ENCODE measurements around the gene VPS8.

Gene VPS8, protein sequence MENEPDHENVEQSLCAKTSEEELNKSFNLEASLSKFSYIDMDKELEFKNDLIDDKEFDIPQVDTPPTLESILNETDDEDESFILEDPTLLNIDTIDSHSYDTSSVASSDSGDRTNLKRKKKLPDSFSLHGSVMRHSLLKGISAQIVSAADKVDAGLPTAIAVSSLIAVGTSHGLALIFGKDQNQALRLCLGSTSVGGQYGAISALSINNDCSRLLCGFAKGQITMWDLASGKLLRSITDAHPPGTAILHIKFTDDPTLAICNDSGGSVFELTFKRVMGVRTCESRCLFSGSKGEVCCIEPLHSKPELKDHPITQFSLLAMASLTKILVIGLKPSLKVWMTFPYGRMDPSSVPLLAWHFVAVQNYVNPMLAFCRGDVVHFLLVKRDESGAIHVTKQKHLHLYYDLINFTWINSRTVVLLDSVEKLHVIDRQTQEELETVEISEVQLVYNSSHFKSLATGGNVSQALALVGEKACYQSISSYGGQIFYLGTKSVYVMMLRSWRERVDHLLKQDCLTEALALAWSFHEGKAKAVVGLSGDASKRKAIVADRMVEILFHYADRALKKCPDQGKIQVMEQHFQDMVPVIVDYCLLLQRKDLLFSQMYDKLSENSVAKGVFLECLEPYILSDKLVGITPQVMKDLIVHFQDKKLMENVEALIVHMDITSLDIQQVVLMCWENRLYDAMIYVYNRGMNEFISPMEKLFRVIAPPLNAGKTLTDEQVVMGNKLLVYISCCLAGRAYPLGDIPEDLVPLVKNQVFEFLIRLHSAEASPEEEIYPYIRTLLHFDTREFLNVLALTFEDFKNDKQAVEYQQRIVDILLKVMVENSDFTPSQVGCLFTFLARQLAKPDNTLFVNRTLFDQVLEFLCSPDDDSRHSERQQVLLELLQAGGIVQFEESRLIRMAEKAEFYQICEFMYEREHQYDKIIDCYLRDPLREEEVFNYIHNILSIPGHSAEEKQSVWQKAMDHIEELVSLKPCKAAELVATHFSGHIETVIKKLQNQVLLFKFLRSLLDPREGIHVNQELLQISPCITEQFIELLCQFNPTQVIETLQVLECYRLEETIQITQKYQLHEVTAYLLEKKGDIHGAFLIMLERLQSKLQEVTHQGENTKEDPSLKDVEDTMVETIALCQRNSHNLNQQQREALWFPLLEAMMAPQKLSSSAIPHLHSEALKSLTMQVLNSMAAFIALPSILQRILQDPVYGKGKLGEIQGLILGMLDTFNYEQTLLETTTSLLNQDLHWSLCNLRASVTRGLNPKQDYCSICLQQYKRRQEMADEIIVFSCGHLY (N-terminal part only)

DNA sequence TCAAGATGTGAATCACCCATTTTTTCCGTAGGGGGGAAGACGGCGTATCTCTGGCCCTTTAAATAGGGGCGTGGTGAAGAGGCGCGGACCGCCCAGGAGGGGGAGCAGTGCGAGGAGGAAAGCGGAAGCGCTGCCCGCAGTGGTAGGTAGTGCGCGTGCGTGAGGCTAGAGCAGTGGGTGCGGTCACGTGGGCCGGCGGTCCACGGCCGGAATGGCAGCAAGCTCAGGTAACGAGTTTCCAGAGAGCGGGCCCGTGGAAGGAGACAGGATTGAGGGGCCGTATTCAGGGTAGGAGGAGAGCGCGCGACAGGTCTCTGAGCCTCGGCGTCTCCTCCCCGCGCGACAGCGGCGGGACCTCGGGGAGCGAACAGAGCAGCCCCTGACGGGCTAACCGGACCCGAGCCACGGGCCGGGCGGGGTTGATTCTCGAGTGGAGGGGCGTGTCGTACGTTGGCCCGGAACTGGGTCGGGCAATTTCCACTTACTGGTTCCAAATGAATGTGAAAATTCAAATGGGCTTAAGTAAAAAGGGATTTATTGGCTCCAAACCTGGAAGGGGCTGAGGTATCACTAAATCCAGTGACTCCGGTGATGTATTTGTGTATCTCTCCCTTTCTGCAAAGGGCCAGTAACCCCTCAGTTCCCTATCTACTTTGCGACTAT, at the start of gene VPS8:
VPS8 (plus strand) TSS at position 168 of the 663 bp plus-strand sequence. CDS start 12,467 bp downstream, outside the sequence.
- DNase-seq (ENCODE audit: low read depth in 2 of 2), result peak; percentile 96 to 97
- H3K4me3 ChIP-seq (replicated peaks in 1 of 2; ENCODE audit: low read depth in 2 of 2, low read length in 2 of 2), result peak within 1 kb of the TSS; percentile 86 to 93
- TF ChIP-seq, protein P1, sequence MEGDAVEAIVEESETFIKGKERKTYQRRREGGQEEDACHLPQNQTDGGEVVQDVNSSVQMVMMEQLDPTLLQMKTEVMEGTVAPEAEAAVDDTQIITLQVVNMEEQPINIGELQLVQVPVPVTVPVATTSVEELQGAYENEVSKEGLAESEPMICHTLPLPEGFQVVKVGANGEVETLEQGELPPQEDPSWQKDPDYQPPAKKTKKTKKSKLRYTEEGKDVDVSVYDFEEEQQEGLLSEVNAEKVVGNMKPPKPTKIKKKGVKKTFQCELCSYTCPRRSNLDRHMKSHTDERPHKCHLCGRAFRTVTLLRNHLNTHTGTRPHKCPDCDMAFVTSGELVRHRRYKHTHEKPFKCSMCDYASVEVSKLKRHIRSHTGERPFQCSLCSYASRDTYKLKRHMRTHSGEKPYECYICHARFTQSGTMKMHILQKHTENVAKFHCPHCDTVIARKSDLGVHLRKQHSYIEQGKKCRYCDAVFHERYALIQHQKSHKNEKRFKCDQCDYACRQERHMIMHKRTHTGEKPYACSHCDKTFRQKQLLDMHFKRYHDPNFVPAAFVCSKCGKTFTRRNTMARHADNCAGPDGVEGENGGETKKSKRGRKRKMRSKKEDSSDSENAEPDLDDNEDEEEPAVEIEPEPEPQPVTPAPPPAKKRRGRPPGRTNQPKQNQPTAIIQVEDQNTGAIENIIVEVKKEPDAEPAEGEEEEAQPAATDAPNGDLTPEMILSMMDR (IDR thresholded peaks at IDR 0.05; ENCODE audit: low read depth, low read length), result peak; percentile 51

DNA sequence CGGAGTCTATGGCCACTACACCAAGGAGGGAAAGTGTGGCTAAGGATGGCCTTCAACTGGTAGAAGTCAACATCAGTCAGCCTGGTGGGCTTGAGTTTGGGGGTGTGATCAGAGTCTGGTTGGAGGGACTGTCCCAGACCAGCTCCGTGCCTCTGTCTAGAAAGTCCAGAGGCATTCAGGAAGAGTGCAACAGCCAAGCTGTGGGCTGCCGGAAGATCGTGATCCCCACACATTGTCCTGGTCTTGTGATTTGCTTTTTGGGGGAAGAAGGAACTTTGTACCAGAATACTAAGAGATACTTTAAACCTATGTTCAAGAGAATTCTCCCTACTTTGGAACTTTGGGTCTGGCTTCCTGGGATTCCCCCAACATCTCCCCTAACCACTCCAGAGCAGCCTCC, 47.8 kb upstream of the VPS8 start:
- DNase-seq (ENCODE audit: low read depth in 2 of 2), result no peak
- H3K4me3 ChIP-seq (replicated peaks in 1 of 2; ENCODE audit: low read depth in 2 of 2, low read length in 2 of 2), result no peak overlapping the region
- TF ChIP-seq, protein P1 (IDR thresholded peaks at IDR 0.05; ENCODE audit: low read depth, low read length), result no peak

DNA sequence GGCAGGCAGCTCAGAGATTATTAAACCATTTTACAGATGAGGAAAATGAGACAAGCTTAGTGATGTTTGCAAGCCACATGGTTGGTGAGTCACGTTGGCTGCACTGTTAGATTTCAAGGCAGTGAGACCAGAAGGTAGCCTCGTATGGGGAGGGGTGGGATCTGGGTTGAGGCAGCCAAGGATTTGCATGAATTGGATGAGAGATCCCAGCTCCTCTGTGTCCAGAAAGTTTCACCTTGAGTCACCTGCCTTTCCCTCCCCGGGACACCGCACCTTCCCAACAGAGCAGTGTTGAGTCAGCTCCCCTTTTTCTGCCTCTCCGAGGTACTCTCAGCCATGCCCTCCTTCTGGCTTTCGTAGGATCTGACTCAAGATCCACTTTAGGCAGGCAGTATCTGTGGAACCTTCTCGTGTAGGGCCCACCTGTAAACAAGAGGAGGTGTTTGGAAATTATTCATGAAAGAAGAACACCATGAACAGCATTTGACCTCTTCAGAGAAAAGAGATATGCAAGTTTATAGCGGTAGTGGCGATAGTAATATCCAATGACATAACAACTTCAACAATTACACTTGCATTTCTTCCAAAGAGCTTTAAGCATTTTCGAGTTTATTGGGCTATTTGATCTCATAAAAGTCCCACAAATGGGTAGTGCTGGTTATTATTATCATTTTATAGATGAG, 46.8 kb upstream of the VPS8 start:
- DNase-seq (ENCODE audit: low read depth in 2 of 2), result no peak

DNA sequence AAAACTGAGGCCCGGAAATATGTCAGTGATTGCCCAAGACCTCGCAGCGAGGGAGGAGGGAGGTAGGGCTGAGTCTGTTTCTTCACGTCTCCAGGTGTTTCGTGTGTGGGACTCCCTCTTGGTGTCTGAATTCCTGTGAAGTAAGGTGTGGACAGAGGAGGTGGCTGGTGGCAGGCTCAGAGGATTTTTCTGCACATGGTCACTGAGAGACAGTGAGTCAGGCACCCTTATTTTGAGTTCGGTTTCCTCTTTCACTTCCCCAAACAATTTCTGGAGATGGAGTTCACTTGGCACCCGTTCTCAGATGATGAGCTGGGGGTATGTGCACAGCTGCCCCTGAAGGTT, 46.3 kb upstream of the VPS8 start:
- DNase-seq (ENCODE audit: low read depth in 2 of 2), result no peak

More for the DNA sequence above, 46.8 kb upstream of the VPS8 start:
- TF ChIP-seq, protein P1 (IDR thresholded peaks at IDR 0.05; ENCODE audit: low read depth, low read length), result no peak
- no peak overlapping the region for H3K4me3 ChIP-seq (replicated peaks in 1 of 2; ENCODE audit: low read depth in 2 of 2, low read length in 2 of 2)

DNA sequence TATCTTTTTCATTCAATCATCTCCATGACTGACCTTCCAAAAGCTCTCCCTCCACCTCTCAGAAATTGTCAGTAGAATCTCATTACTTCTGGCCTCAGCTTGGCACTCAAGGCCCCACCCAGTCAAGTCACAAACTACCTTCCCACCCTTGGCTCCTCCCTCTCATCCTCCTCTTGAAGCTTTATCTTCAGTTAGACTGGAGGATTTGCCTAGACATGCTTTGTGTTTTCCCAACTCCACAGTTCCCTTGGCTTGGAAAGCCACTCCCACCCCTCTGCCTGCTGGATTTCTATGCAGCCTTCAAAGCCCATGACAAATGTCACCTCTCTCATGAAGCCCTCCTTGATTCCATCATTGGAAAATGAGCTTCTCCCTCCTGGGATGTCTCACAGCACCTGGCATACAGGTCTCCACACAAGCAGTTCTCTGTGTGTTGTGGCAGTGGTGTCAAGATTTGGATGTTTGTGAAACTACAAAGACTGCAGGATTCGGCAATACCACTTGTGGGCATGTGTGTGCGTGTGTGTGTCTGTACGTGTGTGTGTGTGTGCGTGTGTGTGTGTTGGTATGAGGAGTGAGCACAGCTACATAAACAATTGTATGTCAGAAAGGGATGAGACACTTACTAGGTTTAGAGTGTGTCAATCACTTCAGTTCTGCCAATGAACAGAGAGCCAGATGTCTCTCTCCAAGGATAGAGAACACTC, 45.3 kb upstream of the VPS8 start:
- H3K4me3 ChIP-seq (replicated peaks in 1 of 2; ENCODE audit: low read depth in 2 of 2, low read length in 2 of 2), result no peak overlapping the region
- TF ChIP-seq, protein P1 (IDR thresholded peaks at IDR 0.05; ENCODE audit: low read depth, low read length), result no peak
- no peak for DNase-seq (ENCODE audit: low read depth in 2 of 2)

More for the DNA sequence above, 46.3 kb upstream of the VPS8 start:
- TF ChIP-seq, protein P1 (IDR thresholded peaks at IDR 0.05; ENCODE audit: low read depth, low read length), result no peak
- H3K4me3 ChIP-seq (replicated peaks in 1 of 2; ENCODE audit: low read depth in 2 of 2, low read length in 2 of 2), result no peak overlapping the region
